Uterus (tissue), 2 donors: ENCODE measurements around the gene NOS1AP.

Experiments
- POLR2A ChIP-seq, 2 donors: fragments of 450-650 bp; IDR thresholded peaks; one replicate each; pipeline ENCODE4 v1.6.1; 2016; ENCODE audit warnings: antibody characterized with exemption in 2 of 2, mild to moderate bottlenecking in 1 of 2, moderate library complexity in 1 of 2
- TF ChIP-seq, protein P1 (sequence below), 4 experiments: fragments of 200-600 bp in 2 of 4; fragments of 450-650 bp in 2 of 4; sonication (generic) in 2 of 4; IDR thresholded peaks; one replicate each; pipeline ENCODE4 v1.5.1; 2016 to 2019; ENCODE audit warnings: antibody characterized with exemption in 4 of 4, mild to moderate bottlenecking in 2 of 4, moderate library complexity in 1 of 4

DNA sequence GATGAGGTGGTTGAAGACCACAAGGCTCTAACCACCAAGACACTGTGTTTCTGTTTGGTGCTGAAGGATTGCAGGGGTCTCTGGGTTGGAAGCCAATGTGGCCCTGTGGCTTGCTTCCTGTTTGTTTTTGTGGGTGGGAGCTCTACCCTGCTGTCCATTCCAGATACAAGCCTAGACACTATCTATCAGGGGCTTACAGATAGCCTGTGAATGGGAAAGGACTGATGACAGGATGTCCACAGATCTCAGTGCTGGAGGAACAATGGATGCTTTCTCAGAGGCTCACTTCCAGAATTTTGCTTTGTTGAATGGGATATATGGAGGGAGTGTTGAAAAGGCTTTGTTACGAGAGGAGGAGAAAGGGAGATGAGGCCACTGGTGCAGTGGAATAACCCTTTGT is 69.7 kb downstream of the NOS1AP start:
- TF ChIP-seq, protein P1, sequence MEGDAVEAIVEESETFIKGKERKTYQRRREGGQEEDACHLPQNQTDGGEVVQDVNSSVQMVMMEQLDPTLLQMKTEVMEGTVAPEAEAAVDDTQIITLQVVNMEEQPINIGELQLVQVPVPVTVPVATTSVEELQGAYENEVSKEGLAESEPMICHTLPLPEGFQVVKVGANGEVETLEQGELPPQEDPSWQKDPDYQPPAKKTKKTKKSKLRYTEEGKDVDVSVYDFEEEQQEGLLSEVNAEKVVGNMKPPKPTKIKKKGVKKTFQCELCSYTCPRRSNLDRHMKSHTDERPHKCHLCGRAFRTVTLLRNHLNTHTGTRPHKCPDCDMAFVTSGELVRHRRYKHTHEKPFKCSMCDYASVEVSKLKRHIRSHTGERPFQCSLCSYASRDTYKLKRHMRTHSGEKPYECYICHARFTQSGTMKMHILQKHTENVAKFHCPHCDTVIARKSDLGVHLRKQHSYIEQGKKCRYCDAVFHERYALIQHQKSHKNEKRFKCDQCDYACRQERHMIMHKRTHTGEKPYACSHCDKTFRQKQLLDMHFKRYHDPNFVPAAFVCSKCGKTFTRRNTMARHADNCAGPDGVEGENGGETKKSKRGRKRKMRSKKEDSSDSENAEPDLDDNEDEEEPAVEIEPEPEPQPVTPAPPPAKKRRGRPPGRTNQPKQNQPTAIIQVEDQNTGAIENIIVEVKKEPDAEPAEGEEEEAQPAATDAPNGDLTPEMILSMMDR (IDR thresholded peaks at IDR 0.05): no peak
- TF ChIP-seq POLR2A (IDR thresholded peaks at IDR 0.05): no peak
